Sciatic nerve (tissue), 2 donors: ENCODE data around the gene SYT9. TPM values are rescaled to one million over a fixed set of nuclear protein-coding genes. Genes with fewer than 3 reads are reported as not detected.

Source experiments
- ATAC-seq: fragments of 200-7000 bp; cut with Tn5 transposase; one replicate; pipeline ENCODE4 v1.9.1; 2020; ENCODE audit warnings: mild to moderate bottlenecking, moderate library complexity
- DNase-seq: peaks from one replicate; pipeline ENCODE4 v3.0.0-alpha.2; 2020; ENCODE audit warnings: low spot score
- intact Hi-C: fragments of 100-400 bp; cut with DNase I; formaldehyde crosslinking; loops from one replicate; pipeline ENCODE4 v1.14.2; 2022
- total RNA-seq: library from RNA; stranded (reverse); fragmentation: NEBNext Ultra II Directional; extraction: Animal tissue kit (Norgen Biotek cat#: 25700); gene quantifications from one replicate; pipeline ENCODE4 v1.2.1, GENCODE V29; 2021
- donor health status: DM: no; HTN: no; CAD: no.
- donor health status: DM: no; HTN: no; CAD: no.

The SYT9 gene
- total RNA-seq, 1 donor from 2014 or later: not detected

- intact Hi-C loops: no loop called here
- ATAC-seq (no peak), DNase-seq (no peak)
Observed at GRCh38 chr11:7414973-7415817, 163.5 kb downstream of the SYT9 start.

- intact Hi-C loops: no loop called here
- ATAC-seq (no peak), DNase-seq (no peak)
Observed at GRCh38 chr11:7416080-7416479, 164.4 kb downstream of the SYT9 start.

GRCh38 chr11:7417328-7417727 lies 165.6 kb downstream of the SYT9 start:
- intact Hi-C loops: no loop called here
- ATAC-seq (no peak), DNase-seq (no peak)

GRCh38 chr11:7418061-7418460 lies 166.4 kb downstream of the SYT9 start:
- intact Hi-C loops: no loop called here
- ATAC-seq (no peak), DNase-seq (no peak)

GRCh38 chr11:7418906-7419305 lies 167.2 kb downstream of the SYT9 start:
- intact Hi-C loops: no loop called here
- no peak for ATAC-seq
- DNase-seq: no peak

GRCh38 chr11:7421136-7421535 lies 169.4 kb downstream of the SYT9 start:
- no peak for ATAC-seq
- intact Hi-C loops: no loop called here
- no peak for DNase-seq

- intact Hi-C loops: no loop called here
- DNase-seq (no peak), ATAC-seq (peak; percentile 38)
Observed at GRCh38 chr11:7422544-7423331, 171.0 kb downstream of the SYT9 start.

- DNase-seq: no peak
- intact Hi-C loops: no loop called here
Observed at GRCh38 chr11:7423946-7424345, 172.2 kb downstream of the SYT9 start.

GRCh38 chr11:7427733-7428132 lies 176.0 kb downstream of the SYT9 start:
- ATAC-seq (no peak), DNase-seq (no peak)
- intact Hi-C loops: no loop called here

More at GRCh38 chr11:7423946-7424345, 172.2 kb downstream of the SYT9 start:
- no peak for ATAC-seq

GRCh38 chr11:7428196-7428595 lies 176.5 kb downstream of the SYT9 start:
- DNase-seq (no peak), ATAC-seq (no peak)

GRCh38 chr11:7430496-7430895 lies 178.8 kb downstream of the SYT9 start:
- intact Hi-C loops: no loop called here
- no peak for DNase-seq
- no peak for ATAC-seq

More at GRCh38 chr11:7428196-7428595, 176.5 kb downstream of the SYT9 start:
- intact Hi-C loops: no loop called here

- DNase-seq (no peak), ATAC-seq (peak; percentile 41)
- intact Hi-C loops: no loop called here
Observed at GRCh38 chr11:7435176-7435575, 183.5 kb downstream of the SYT9 start.

- DNase-seq: no peak
- intact Hi-C loops: no loop called here
- ATAC-seq: no peak
Observed at GRCh38 chr11:7436146-7436545, 184.4 kb downstream of the SYT9 start.

GRCh38 chr11:7436657-7437056 lies 185.0 kb downstream of the SYT9 start:
- DNase-seq (no peak), ATAC-seq (peak; percentile 66)
- intact Hi-C loops: no loop called here

GRCh38 chr11:7437696-7438095 lies 186.0 kb downstream of the SYT9 start:
- intact Hi-C loops: no loop called here
- no peak for ATAC-seq
- no peak for DNase-seq

- intact Hi-C loops: loop anchor here (10.0 kb wide), 1 partner anchor 345 kb away; no protein-coding TSS in a partner anchor
- DNase-seq (no peak), ATAC-seq (no peak)
Observed at GRCh38 chr11:7439746-7440320, 188.1 kb downstream of the SYT9 start.

- intact Hi-C loops: loop anchor here (10.0 kb wide), 1 partner anchor 348 kb away; no protein-coding TSS in a partner anchor
- peak; percentile 65 for ATAC-seq
- peak; percentile 84 for DNase-seq
Observed at GRCh38 chr11:7442588-7443215, 191.0 kb downstream of the SYT9 start.

- DNase-seq (no peak), ATAC-seq (peak; percentile 49)
- intact Hi-C loops: loop anchor here (10.0 kb wide), 1 partner anchor 350 kb away; no protein-coding TSS in a partner anchor
Observed at GRCh38 chr11:7444091-7444981, 192.6 kb downstream of the SYT9 start.
